Omental fat pad (tissue), 4 donors: ENCODE measurements around the gene PDE11A. TPM values are rescaled to one million over a fixed set of nuclear protein-coding genes. Genes with fewer than 3 reads are reported as not detected.

ENCODE experiments used
- ATAC-seq: fragments of 150-250 bp; one replicate; pipeline ENCODE4 v1.9.1; 2016; ENCODE audit warnings: mild to moderate bottlenecking, moderate library complexity; ENCODE audit not compliant: low FRiP score
- DNase-seq: peaks from one replicate; pipeline ENCODE4 v3.0.0-alpha.2; 2019; ENCODE audit warnings: low spot score
- CTCF ChIP-seq, 3 donors: fragments of 450-650 bp; IDR thresholded peaks; one replicate each; pipeline ENCODE4 v1.5.1; 2016 to 2017; ENCODE audit warnings: antibody characterized with exemption in 3 of 3, mild to moderate bottlenecking in 3 of 3, moderate library complexity in 2 of 3
- total RNA-seq, 4 donors: library from RNA; depleted of rRNA; stranded (reverse); fragments of >200 nt; gene quantifications; one replicate each; pipeline ENCODE4 v1.1.0, GENCODE V29; 2016

The PDE11A gene
- total RNA-seq, 4 donors from 2014 or later, result 0.16 to 0.65 TPM; not detected in 2

GRCh38 chr2:177816766-177817165 lies 255.8 kb downstream of the PDE11A start:
- DNase-seq (no peak), ATAC-seq (no peak)
- TF ChIP-seq CTCF (IDR thresholded peaks at IDR 0.05), result no peak

DNA sequence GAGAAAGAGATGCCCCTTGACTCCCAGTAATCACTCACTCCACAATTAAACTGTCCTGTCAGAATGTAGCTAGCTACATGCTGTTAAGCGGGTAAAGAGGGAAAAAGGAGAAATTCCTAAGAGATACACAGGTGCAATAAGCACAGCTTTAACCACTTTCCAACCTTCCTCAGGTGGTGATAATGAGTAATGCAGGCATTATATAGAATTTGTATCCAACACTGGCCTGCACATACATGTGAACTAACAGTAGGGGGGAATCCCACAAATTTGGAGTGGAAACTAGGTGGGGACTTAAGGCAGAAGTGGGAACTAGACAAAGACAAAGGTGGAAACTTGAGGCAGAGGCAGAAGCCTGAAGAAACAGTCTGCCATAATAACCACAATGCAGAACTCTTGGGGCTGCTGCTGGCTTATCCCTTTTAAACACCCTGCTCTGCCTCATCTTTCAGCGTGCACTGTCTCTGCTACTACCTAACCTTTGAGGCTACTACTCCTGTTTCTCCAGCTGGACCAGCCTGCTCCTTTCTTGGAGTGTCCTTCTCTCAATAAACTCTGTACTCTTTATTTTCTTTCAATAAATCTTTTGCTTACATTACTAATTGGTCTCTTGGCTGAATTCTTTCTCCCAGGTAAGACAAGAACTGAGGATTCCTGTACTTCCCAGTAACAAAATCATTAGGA lies 259.7 kb downstream of the PDE11A start:
- ATAC-seq (no peak), DNase-seq (no peak)
- no peak for TF ChIP-seq CTCF (IDR thresholded peaks at IDR 0.05)

DNA sequence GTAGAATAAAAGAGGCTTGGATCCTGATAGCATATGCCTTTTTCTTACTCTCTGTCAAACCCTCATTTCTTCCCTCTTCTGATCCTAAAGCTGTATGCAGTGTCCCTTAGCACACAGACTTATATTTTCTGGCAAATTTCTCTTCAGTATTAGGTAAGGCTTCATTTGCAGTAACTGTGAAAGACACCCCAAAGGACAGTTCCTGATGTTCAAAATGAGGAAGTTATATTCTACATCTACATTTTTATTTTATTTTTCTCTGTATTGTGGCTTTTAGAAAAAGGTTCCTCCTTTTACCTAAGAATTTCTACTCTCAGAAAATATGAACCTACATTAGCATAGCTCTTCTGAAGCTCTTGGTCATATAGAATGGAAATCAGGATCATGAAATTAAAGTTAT lies 261.7 kb downstream of the PDE11A start:
- ATAC-seq (no peak), DNase-seq (no peak)
- no peak for TF ChIP-seq CTCF (IDR thresholded peaks at IDR 0.05)

DNA sequence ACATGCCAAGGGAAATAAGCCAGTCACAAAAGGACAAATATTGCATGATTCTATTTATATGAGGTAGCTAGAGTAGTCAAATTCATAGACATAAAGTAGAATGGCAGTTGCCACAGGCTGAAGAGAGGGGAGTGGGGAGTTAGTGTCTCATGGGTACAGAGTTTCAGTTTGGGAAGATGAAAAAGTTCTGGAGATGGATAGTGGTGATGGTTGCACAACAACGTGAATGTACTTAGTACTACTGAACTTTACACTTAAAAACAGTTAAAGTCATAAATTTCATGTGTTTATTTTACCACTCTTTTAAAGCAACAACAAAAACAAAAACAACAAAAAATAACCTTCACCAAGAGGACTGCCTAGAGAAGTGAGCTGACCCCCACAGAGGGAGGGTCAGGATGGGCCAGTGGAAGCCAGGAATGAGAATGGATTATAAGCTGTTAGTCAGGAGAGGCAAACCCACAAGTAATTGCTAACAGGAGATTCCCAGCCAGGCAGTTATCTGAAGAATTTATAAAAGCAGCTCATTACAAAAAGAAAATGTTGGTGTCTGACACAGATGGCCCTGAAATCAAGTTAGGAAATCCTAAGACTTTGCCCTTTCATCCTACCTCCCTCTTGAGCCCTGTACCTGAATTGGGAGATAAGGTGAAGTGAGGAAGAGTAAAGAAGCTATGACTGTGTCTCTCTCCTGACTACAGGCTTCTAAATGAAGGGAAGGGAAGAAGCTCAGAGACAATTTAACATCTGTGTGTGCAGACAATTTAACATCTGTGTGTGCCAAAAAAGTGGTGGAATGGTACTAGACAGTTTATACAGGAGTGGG lies 263.4 kb downstream of the PDE11A start:
- DNase-seq, result no peak
- ATAC-seq, result no peak
- TF ChIP-seq CTCF (IDR thresholded peaks at IDR 0.05), result no peak

DNA sequence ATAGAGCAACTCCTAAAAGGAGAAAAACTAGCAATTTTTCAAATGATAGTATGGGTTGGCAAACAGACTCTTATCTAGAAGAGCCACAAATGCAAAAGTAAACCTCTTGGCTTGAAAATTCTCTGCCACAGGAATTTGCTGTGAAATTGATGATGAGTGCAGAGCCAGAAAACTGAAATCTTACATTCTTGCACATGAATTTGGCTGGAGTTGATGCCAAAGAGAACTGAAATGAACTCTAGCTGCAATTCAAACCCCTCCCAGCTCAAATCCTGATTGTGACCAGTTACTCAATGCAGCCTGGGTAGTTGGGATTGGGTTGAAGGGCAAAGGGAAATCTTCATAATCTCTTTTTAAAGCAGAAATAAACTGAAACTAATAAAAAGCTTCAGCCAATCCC lies 266.6 kb downstream of the PDE11A start:
- DNase-seq (no peak), ATAC-seq (no peak)
- TF ChIP-seq CTCF (IDR thresholded peaks at IDR 0.05), result no peak

- no peak for TF ChIP-seq CTCF (IDR thresholded peaks at IDR 0.05)
Measured at GRCh38 chr2:177799531-177799930, 273.0 kb downstream of the PDE11A start.

GRCh38 chr2:177797808-177798207 lies 274.8 kb downstream of the PDE11A start:
- ATAC-seq (no peak), DNase-seq (no peak)
- TF ChIP-seq CTCF (IDR thresholded peaks at IDR 0.05), result no peak

More at GRCh38 chr2:177799531-177799930, 273.0 kb downstream of the PDE11A start:
- ATAC-seq, result no peak
- DNase-seq, result no peak
